Heart right ventricle (tissue), 16 donors: Measurements from ENCODE around the gene RHOU. TPM values are rescaled to one million over a fixed set of nuclear protein-coding genes. Genes with fewer than 3 reads are reported as not detected.

Source experiments
- ATAC-seq, 8 donors: fragments of 200-7000 bp; cut with Tn5 transposase; one replicate each; pipeline ENCODE4 v1.9.1; 2020; ENCODE audit warnings: mild to moderate bottlenecking in 8 of 8, moderate library complexity in 8 of 8, moderate number of reproducible peaks in 1 of 8
- DNase-seq, 2 donors: peaks; one replicate each; pipeline ENCODE4 v3.0.0-alpha.2; 2020
- H3K27ac ChIP-seq, 10 donors: fragments of 200-600 bp; sonication (generic) in 2 of 10; one replicate each; pipeline versions ENCODE4 v1.5.0 to v1.8.0; 2020 to 2022; ENCODE audit warnings: mild to moderate bottlenecking in 3 of 10
- H3K27me3 ChIP-seq, 7 donors: fragments of 200-600 bp; one replicate each; pipeline ENCODE4 v1.8.0; 2021 to 2022; ENCODE audit warnings: mild to moderate bottlenecking in 2 of 7
- H3K36me3 ChIP-seq, 9 donors: fragments of 200-600 bp; sonication (generic) in 1 of 9; one replicate each; pipeline versions ENCODE4 v1.5.0 to v1.8.0; 2020 to 2022; ENCODE audit warnings: mild to moderate bottlenecking in 2 of 9
- H3K4me1 ChIP-seq, 9 donors: fragments of 200-600 bp; sonication (generic) in 1 of 9; one replicate each; pipeline versions ENCODE4 v1.5.0 to v1.8.0; 2020 to 2022; ENCODE audit warnings: mild to moderate bottlenecking in 4 of 9
- H3K4me3 ChIP-seq, 10 donors: fragments of 200-600 bp; sonication (generic) in 2 of 10; one replicate each; pipeline versions ENCODE4 v1.5.0 to v1.8.0; 2020 to 2022; ENCODE audit warnings: mild to moderate bottlenecking in 7 of 10, moderate library complexity in 2 of 10
- H3K9me3 ChIP-seq, 11 donors: fragments of 200-600 bp in 10 of 11; sonication (generic) in 2 of 11; one replicate each; pipeline versions ENCODE4 v1.5.0 to v1.8.0; 2013 to 2022; ENCODE audit warnings: mild to moderate bottlenecking in 2 of 11, control low read depth in 1 of 11, moderate library complexity in 1 of 11
- CTCF ChIP-seq, 9 donors: fragments of 200-600 bp; sonication (generic) in 2 of 9; IDR thresholded peaks; one replicate each; pipeline versions ENCODE4 v1.5.0 to v1.8.0; 2021 to 2022; ENCODE audit warnings: antibody characterized with exemption in 9 of 9, mild to moderate bottlenecking in 5 of 9, moderate library complexity in 1 of 9
- WGBS, 2 donors: extraction: QIAGEN DNeasy Blood & Tissue Kit; methylation state at CpG; one replicate each; pipeline ENCODE4 v1.1.7; 2013; ENCODE audit warnings: inconsistent platforms in 1 of 2; 5-methylcytosine and 5-hydroxymethylcytosine counted together
- intact Hi-C, 10 donors: fragments of 100-400 bp; cut with DNase I; formaldehyde crosslinking; loops; one replicate each; pipeline versions ENCODE4 v1.11.1 to v1.14.2; 2022
- polyA plus RNA-seq, 2 donors: library from polyadenylated mRNA; stranded (reverse); fragments of 200-250 nt; gene quantifications; one replicate each; pipeline ENCODE4 v1.2.3, GENCODE V29; 2013
- total RNA-seq, 10 donors: library from RNA; stranded (reverse); fragmentation: NEBNext Ultra II Directional in 3 of 10; extraction: Animal tissue kit (Norgen Biotek cat#: 25700) in 3 of 10; gene quantifications; one replicate each; pipeline versions ENCODE4 v1.2.1 to v1.2.4, GENCODE V29; 2021 to 2023
- donor health status: Arrhythmogenic right ventricular cardiomyopathy.
- donor health status: ischemic (EF 13 %, LVEDD 7.1; RV severe dilation, severe dysfunction).
- donor health status: healthy with polysubstance abuse.
- donor health status: DM: no; HTN: yes; CAD: no.
- donor health status: DM: no; HTN: no; CAD: no.
- donor health status: ischemic (EF 25% LVEDD 6.9; RV normal size, moderate dysfunction).
- donor health status: ischemic (EF 25% LVEDD 5.7; RV mildly dilated, moderate dysfunction).
- donor health status: healthy.
- donor health status: DM: yes; HTN: yes; CAD: no.
- donor health status: Ischemic cardiomyopathy.
- donor health status: ischemic (EF 35%, LVEDD 5.7; RV mildly dilated, moderate dysfunction).
- donor health status: nonischemic (EF 11% LVEDD 7.7; RV severe dilation, severe dysfunction).
- donor health status: DM: yes; HTN: yes; CAD: no.
- donor health status: PGD.
- donor health status: ischemic (EF 29% LVEDD 5.4; RV normal size, mild dysfunction).
- donor health status: nonischemic (EF 23%, LVEDD 6.1; RV moderate dilation, normal function).

Gene RHOU
- total and polyA plus RNA-seq, 12 donors, result 1.00 to 10.8 (median 3.3) TPM

- DNase-seq, result no peak
- H3K27me3 ChIP-seq, result peaks cover 0 to 56% (median 11%) of the 10 kb centered on the region in 7 donors
- no peak for ATAC-seq
- intact Hi-C loops, result loop anchor here in 1 of 10 donors (10.0 kb wide), 1 partner anchor 148 kb away; no protein-coding TSS in a partner anchor
- H3K4me1 ChIP-seq, result peaks cover 0 to 17% (median 7%) of the 10 kb centered on the region in 9 donors
- H3K9me3 ChIP-seq, result no peaks in the 10 kb centered on the region
- no peaks in the 10 kb centered on the region for H3K36me3 ChIP-seq
- no peak for TF ChIP-seq CTCF (IDR thresholded peaks at IDR 0.05)
- WGBS, 2 donors, result 79 to 82% methylated on average over 2 of the region's 2 CpGs
- H3K27ac ChIP-seq, result no peak overlapping the region
- no peak overlapping the region for H3K4me3 ChIP-seq
These were observed 41.2 kb downstream of the RHOU start for GRCh38 chr1:228776449-228776848.

- intact Hi-C loops, result loop anchor here in 1 of 10 donors (10.0 kb wide), 1 partner anchor 148 kb away; no protein-coding TSS in a partner anchor
- Histone ChIP-seq H3K27ac (no peak overlapping the region), H3K4me3 (no peak overlapping the region), H3K9me3 (no peaks in the 10 kb centered on the region), H3K4me1 (peaks cover 0 to 19% (median 8%) of the 10 kb centered on the region in 9 donors), H3K36me3 (no peaks in the 10 kb centered on the region), H3K27me3 (peaks cover 0 to 50% (median 11%) of the 10 kb centered on the region in 7 donors)
- no peak for TF ChIP-seq CTCF (IDR thresholded peaks at IDR 0.05)
- WGBS, 2 donors, result 74 to 83% methylated on average over 4 of the region's 4 CpGs
- DNase-seq (no peak), ATAC-seq (no peak)
These were observed 42.0 kb downstream of the RHOU start for GRCh38 chr1:228777236-228777635.

GRCh38 chr1:228778026-228778425, 42.7 kb downstream of the RHOU start:
- intact Hi-C loops, result loop anchor here in 1 of 10 donors (10.0 kb wide), 1 partner anchor 147 kb away; no protein-coding TSS in a partner anchor
- Histone ChIP-seq H3K4me1 (peaks cover 0 to 19% (median 8%) of the 10 kb centered on the region in 9 donors), H3K9me3 (no peaks in the 10 kb centered on the region), H3K36me3 (no peaks in the 10 kb centered on the region), H3K27me3 (peaks cover 0 to 50% (median 11%) of the 10 kb centered on the region in 7 donors), H3K4me3 (no peak overlapping the region), H3K27ac (no peak overlapping the region)
- no peak for ATAC-seq
- TF ChIP-seq CTCF (IDR thresholded peaks at IDR 0.05), result no peak
- no peak for DNase-seq
- WGBS, 2 donors, result 93 to 96% methylated on average over 1 of the region's 1 CpG

GRCh38 chr1:228778466-228778865, 43.2 kb downstream of the RHOU start:
- intact Hi-C loops, result loop anchor here in 1 of 10 donors (10.0 kb wide), 1 partner anchor 146 kb away; no protein-coding TSS in a partner anchor
- peaks cover 0 to 19% (median 8%) of the 10 kb centered on the region in 9 donors for H3K4me1 ChIP-seq
- H3K36me3 ChIP-seq, result no peaks in the 10 kb centered on the region
- WGBS, 2 donors, result 71 to 73% methylated on average over 3 of the region's 3 CpGs
- TF ChIP-seq CTCF (IDR thresholded peaks at IDR 0.05), result no peak
- no peak for ATAC-seq
- H3K9me3 ChIP-seq, result no peaks in the 10 kb centered on the region
- no peak for DNase-seq
- no peak overlapping the region for H3K4me3 ChIP-seq
- no peak overlapping the region for H3K27ac ChIP-seq
- H3K27me3 ChIP-seq, result peaks cover 0 to 54% (median 11%) of the 10 kb centered on the region in 7 donors
